GM19455 (cell line): Measurements from ENCODE around the gene ARHGAP36.

ENCODE experiments used
- ATAC-seq: cut with Tn5 transposase; IDR thresholded peaks from one replicate; pipeline ENCODE4 v1.9.1; 2021; ENCODE audit not compliant: unreplicated experiment

ARHGAP36 gene

GRCh38 chrX:131058136-131058868 lies at the start of gene ARHGAP36:
Gene ARHGAP36 (plus strand): TSS chrX:131058346. CDS start chrX:131081666, 23,320 bp downstream.
- ATAC-seq: no peak

DNA sequence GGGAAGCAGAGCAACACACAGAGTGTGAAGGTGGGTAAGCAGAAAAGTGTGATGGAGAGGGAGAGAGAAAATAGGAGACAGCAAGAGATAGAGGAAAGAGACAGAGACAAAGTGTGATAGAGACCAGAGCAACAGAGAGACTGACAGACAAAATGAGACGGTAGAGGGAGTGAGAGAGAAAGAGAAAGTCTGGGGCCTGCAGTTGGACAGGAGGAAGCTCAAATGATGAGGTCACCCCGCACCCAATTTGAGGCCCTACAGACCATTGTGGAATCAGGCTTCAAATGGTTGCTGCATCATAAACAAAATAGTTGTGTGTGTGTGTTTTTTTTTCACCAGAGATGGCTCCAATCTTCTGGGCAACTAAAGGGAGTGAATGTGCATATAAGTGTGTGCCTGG lies 48.0 kb upstream of the ARHGAP36 start:
- ATAC-seq: no peak

DNA sequence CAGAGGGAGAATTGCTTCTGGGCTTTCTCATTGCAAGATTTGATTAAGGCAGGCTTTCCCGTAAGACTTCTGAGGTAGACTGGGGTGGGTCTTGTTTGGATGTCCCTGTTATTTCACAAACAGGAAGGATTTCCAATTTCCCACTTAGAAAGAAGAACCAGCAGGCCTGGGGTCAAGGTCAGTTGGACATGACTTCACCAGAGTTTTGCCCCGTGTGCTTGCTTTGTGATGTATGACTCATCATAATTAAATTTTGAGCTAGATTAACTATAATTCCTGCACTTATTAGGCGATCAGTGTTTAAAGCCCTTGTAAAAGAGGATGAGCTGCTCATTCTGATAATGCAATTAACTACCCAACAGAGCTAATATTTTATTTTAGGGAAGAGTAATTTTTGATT lies 32.8 kb upstream of the ARHGAP36 start:
- no peak for ATAC-seq

- ATAC-seq: no peak
These were observed 25.6 kb upstream of the ARHGAP36 start for GRCh38 chrX:131032354-131033230.

- ATAC-seq: no peak
These were observed 24.1 kb upstream of the ARHGAP36 start for GRCh38 chrX:131034063-131034462.

DNA sequence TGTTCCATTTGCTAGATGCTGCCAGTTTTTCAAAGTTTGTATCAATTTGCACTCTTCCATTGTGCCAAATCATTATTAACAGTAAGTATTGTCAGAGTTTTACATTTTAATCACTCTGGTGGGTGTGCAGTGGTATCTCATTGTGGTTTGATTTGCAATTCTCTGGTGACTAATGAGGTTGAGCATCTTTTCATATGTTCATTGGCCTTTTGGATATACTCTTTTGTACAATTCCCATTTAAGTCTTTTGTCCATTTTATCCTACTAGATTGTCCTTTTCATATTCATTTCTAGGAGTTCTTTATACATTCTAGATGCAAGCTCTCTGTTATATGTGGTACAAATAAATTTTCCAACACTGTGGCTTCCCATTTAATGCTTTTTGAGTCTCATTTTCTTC lies 17.4 kb upstream of the ARHGAP36 start:
- no peak for ATAC-seq

- no peak for ATAC-seq
These were observed 16.5 kb upstream of the ARHGAP36 start for GRCh38 chrX:131041667-131042066.

GRCh38 chrX:131045726-131046125 lies 12.4 kb upstream of the ARHGAP36 start:
- ATAC-seq: no peak

DNA sequence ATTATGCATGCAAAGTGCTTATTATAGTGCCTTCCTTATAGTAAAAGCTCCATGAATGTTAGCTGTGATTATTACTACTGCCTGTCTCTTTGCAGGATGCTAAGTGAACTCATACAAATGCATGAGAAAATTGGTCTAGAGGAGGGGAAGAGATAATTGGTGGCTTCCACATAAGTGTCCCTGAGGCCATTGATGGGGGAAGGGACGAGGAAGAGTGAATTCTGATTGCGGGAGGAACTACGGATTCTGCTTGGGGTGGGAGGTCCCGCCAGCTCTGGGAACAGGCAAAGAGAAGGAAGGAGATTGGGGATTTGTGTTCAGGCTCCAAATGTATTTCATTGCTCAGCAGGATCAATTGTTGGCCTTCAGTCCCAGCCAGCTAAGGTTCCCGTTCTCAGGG lies 11.6 kb upstream of the ARHGAP36 start:
- no peak for ATAC-seq

DNA sequence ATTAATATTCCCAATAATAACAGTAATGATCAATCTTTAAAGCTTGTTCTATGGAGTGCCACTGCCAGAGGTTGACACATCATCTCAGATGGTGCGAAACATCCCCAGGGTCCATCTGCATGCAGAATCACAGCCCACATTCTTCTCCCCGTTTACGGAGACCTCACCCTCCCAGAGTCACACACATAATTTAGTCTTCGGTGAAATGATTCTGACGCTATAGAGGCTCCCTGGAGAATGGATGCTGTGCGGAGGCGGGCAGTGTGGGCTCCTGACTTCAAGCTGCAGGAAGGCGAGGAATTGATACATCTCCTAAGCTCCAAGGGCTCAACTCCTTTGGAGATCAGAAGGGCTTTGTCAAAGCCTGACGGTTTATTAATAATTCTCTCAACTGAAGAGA lies 11.0 kb upstream of the ARHGAP36 start:
- no peak for ATAC-seq

GRCh38 chrX:131053076-131053475 lies 5.1 kb upstream of the ARHGAP36 start:
- ATAC-seq: no peak

GRCh38 chrX:131054906-131055305 lies 3.2 kb upstream of the ARHGAP36 start:
- no peak for ATAC-seq

DNA sequence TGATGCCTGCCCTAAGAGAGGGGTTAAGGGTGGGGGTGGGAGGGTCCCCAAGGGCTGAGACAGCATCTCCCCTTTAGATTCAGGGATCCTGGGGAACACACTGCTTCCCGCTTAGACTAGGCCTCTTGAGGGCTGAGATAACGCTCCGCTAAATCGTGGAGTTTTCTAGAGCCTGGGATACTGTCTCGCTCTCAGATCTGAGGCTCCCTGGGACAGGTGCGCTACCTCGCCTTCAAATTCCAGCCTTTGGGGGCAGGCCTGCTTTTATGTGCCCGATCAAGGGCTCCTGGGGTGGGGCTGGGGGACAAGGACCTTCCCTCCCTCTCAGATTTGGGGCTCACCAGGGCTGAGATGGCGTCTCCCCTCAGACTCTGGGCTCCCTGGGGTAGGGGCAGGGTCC lies 440 bp upstream of the ARHGAP36 start:
- ATAC-seq: no peak

- ATAC-seq: no peak
These were observed 1.1 kb downstream of the ARHGAP36 start for GRCh38 chrX:131059246-131059645.

- no peak for ATAC-seq
These were observed 2.0 kb downstream of the ARHGAP36 start for GRCh38 chrX:131060147-131060546.

DNA sequence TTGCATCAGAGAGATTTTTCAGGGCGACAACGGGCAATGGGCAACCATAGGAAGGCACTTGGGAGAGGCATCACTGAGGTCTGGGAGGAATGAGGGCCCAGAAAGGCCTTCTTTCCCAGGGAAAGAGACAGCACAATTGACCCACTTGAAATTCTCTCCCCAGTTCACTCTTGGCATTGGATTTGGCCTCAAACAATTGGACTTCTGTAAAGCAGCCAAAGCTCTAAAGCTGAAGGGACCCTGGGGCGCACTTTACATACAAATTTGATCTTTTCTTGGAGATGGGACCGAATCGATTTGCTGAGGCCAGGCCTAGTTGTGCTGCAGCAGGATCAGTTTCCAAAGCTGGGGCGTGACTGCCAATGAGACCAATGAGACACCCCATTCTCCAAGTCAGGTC lies 3.2 kb downstream of the ARHGAP36 start:
- ATAC-seq: no peak

DNA sequence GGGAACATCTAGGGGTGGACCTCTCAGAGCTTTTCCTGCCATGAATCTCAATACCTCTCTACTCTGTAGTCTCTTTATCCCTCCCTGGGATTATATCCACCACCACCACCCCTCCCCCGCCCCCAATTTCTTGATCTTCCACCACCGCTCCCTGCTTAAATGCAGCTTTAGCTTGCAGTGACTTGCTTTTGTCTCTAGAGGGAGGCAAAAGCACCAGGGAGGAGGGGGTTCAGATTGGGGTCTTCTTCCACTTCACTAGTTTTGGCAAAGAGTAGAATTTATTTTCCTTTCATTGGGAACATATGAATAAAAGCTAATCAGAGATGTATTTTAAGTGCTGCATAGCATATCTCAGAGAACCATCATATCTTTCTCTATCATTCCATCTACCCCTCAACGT lies 5.5 kb downstream of the ARHGAP36 start:
- no peak for ATAC-seq

- ATAC-seq: no peak
These were observed 8.1 kb downstream of the ARHGAP36 start for GRCh38 chrX:131066237-131066636.

DNA sequence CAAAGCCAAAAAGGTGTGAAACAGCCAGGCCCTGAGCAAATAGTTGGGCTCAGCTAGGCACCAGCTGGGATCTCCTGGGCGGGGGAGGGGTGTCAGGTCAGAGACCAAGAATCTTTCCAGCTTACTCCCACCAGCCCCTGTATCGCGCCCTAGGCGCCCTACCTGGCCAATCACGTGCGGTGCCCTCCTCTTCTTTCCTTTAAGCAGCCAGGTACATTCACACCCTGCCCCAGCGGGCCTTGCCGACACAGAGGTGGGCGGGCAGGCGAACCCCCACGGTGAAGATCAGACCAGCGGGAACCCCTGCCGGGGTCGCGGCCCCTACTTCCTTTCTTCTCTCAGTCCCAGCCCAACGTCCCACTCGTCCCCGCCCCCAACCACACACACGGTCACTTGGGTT lies 9.1 kb downstream of the ARHGAP36 start:
- ATAC-seq: no peak

DNA sequence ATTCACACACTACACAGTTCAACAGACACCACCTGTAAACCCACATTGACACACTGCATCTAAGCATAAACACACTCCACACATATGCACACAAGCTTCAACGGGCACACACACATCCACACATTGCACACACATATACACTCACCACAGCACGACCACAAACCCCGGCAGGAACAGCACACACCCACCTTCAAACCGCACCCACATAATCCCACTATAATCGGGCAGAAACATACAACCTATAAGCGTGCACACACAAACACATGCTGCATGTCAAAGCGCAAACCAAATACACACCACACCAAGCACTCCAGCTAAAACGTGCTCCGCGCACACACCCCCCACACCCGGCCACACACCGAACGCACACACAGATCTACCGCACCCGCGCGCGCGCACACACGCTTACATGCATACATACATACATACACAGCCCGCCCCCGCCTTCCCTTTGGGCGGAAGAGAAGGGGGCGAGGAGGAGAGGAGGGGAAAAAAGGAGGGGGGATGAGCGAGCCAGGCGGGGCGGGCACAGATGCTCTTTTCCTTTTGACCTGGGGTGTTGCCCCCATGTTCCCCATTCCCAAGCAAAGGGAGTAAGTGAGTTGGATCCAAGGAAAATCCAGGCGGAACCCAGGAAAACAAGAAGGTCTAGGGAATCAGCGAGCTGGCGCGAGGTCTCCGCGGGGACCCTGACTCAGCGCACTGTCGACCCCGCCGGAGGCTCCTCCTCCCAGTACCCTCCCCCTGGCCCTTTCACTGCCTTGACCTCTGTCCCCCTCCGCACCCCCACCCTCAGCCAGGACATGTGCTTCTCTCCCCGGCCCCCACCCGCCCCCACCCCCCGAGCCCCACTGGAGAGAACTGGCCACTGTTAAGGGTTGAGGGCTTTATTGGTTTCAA lies 9.9 kb downstream of the ARHGAP36 start:
- no peak for ATAC-seq
